ENCODE results near the gene TBXAS1.

DNA sequence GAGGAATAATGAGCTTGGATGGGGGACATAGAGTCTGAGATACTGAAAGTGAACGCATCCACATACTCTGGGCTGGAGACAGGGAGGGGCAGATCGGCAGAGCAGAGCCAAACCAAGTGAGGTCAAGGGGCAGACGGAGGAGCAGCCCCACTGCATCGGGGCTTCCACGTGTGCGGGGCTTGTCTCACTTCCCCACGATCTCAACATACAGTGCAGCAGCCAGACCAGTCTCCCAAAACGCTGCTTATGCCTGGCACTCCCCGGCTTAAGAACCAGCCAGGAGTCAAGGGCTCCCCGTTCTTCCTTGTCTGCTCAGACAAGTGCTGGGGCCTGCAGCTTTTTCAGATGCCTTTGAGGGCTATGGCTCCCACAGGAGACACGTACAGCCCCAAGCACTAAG lies 190.1 kb downstream of the TBXAS1 start:
- TF ChIP-seq CTCF (IDR thresholded peaks at IDR 0.05) = no peak
- TF ChIP-seq POLR2A (IDR thresholded peaks at IDR 0.05) = no peak
- TF ChIP-seq POLR2AphosphoS5 (IDR thresholded peaks at IDR 0.05) = no peak
- TF ChIP-seq EP300 (IDR thresholded peaks at IDR 0.05) = no peak
